Muscle of arm (tissue), 12 donors: ENCODE measurements around the gene NEMP2. TPM values are rescaled to one million over a fixed set of nuclear protein-coding genes. Genes with fewer than 3 reads are reported as not detected.

Source experiments
- DNase-seq: peaks from one replicate; pipeline ENCODE4 v3.0.0-alpha.2; 2013
- polyA plus RNA-seq, 12 donors: library from polyadenylated mRNA; unstranded; fragments of 120-200 nt; gene quantifications; one replicate each; pipeline ENCODE4 v1.2.1, GENCODE V29; 2013; ENCODE audit not compliant: insufficient read length in 12 of 12

The NEMP2 gene
- polyA plus RNA-seq, 12 donors = 6.3 to 10.5 (median 7.2) TPM; not detected in 1

- no peak for DNase-seq
Measured at GRCh38 chr2:190458352-190459107, 76.0 kb downstream of the NEMP2 start.

- no peak for DNase-seq
Measured at GRCh38 chr2:190457256-190457655, 77.3 kb downstream of the NEMP2 start.

- no peak for DNase-seq
Measured at GRCh38 chr2:190456833-190457232, 77.7 kb downstream of the NEMP2 start.

- no peak for DNase-seq
Measured at GRCh38 chr2:190455358-190456095, 79.0 kb downstream of the NEMP2 start.

- no peak for DNase-seq
Measured at GRCh38 chr2:190454795-190455194, 79.7 kb downstream of the NEMP2 start.

Other genes starting within 250 kb of the NEMP2 start
- 10 to 100 TPM in 11 of 12 donors, not detected in 1; 27.0 to 48.7 (median 31.3) TPM for gene HIBCH, start 214.9 kb downstream of the NEMP2 start, polyA plus RNA-seq
- 10 to 100 TPM in 11 of 12 donors, not detected in 1; 12.1 to 27.2 (median 20.0) TPM for gene INPP1, start 191.1 kb downstream of the NEMP2 start, polyA plus RNA-seq
- 10 to 100 TPM in 8 of 12 donors, 1 to 10 TPM in 3, not detected in 1; 8.6 to 15.0 (median 11.6) TPM for gene MFSD6, start 126.4 kb downstream of the NEMP2 start, polyA plus RNA-seq
- gene NAB1, start 114.4 kb upstream of the NEMP2 start, polyA plus RNA-seq = 10 to 100 TPM in 11 of 12 donors, not detected in 1; 50.9 to 84.2 (median 67.2) TPM